Kidney (tissue), 22 donors: Measurements from ENCODE around the gene KCNG2. TPM values are rescaled to one million over a fixed set of nuclear protein-coding genes. Genes with fewer than 3 reads are reported as not detected.
A peak's percentile ranks its signal among the peaks of the same experiment; 100 is the strongest.

ENCODE experiments used
- DNase-seq, 5 donors: peaks; one replicate each; pipeline ENCODE4 v3.0.0-alpha.2; 2013 to 2020
- FAIRE-seq: peaks from 2 replicates; lab custom pipeline; 2012; peaks lifted over from hg19 to GRCh38; lab: Jason Lieb, UNC
- H3K27ac ChIP-seq, 2 donors: one replicate each; pipeline ENCODE4 v1.7.0; 2013; ENCODE audit warnings: low read depth in 2 of 2, low read length in 2 of 2, inconsistent platforms in 1 of 2
- H3K27me3 ChIP-seq: one replicate; pipeline ENCODE4 v1.7.1; 2013; ENCODE audit warnings: low read length, inconsistent platforms; ENCODE audit not compliant: control insufficient read depth, insufficient read depth
- H3K36me3 ChIP-seq, 3 donors: one replicate each; pipeline versions ENCODE4 v1.7.0 to v1.7.1; 2013; ENCODE audit warnings: low read length in 3 of 3, control low read depth in 1 of 3, inconsistent platforms in 1 of 3; ENCODE audit not compliant: insufficient read depth in 3 of 3, control insufficient read depth in 2 of 3
- H3K4me1 ChIP-seq, 3 donors: one replicate each; pipeline versions ENCODE4 v1.7.0 to v1.7.1; 2013; ENCODE audit warnings: low read length in 3 of 3, inconsistent platforms in 1 of 3, low read depth in 1 of 3; ENCODE audit not compliant: control insufficient read depth in 2 of 3, insufficient read depth in 2 of 3
- H3K4me3 ChIP-seq, 3 donors: one replicate each; pipeline versions ENCODE4 v1.7.0 to v1.8.1; 2013; ENCODE audit warnings: low read length in 3 of 3, control low read depth in 1 of 3, inconsistent platforms in 1 of 3
- H3K9ac ChIP-seq, 3 donors: one replicate each; pipeline versions ENCODE4 v1.7.0 to v1.7.1; 2013; ENCODE audit warnings: low read length in 3 of 3, control low read depth in 1 of 3, inconsistent platforms in 1 of 3
- H3K9me3 ChIP-seq, 3 donors: one replicate each; pipeline versions ENCODE4 v1.7.0 to v1.7.1; 2013; ENCODE audit warnings: low read length in 3 of 3, control low read depth in 1 of 3, inconsistent platforms in 1 of 3; ENCODE audit not compliant: control insufficient read depth in 2 of 3, insufficient read depth in 1 of 3
- intact Hi-C: fragments of 100-400 bp; cut with DNase I; formaldehyde crosslinking; loops from one replicate; pipeline ENCODE4 v1.11.1; 2022
- long read RNA-seq, 10 donors: library from polyadenylated mRNA in 1 of 10; unstranded in 1 of 10; transcript quantifications; one replicate each; pipeline ENCODE4 v2.0.0 and lab custom pipeline, GENCODE V29; 2021 to 2026
- polyA plus RNA-seq: library from polyadenylated mRNA; stranded (reverse); fragments of 350-450 nt; fragmentation: Illumina TruSeq; extraction: RNeasy Lipid Tissue Mini Kit (QIAGEN cat#74804); gene quantifications from one replicate; pipeline ENCODE4 v1.2.3, GENCODE V29; 2014; ENCODE audit warnings: low read depth, low replicate concordance; ENCODE audit not compliant: insufficient read depth
- total RNA-seq: library from RNA; stranded (reverse); fragmentation: NEBNext Ultra II Directional; extraction: Animal tissue kit (Norgen Biotek cat#: 25700); gene quantifications from one replicate; pipeline ENCODE4 v1.2.1, GENCODE V29; 2021
- TF ChIP-seq, protein P1 (sequence below): IDR thresholded peaks from 3 replicates; pipeline ENCODE4 v1.5.1; 2012; ENCODE audit warnings: mild to moderate bottlenecking, moderate library complexity, borderline replicate concordance; ENCODE audit not compliant: insufficient read depth; ENCODE audit errors: extremely low read depth
- donor health status: control.
- donor health status: control.
- donor health status: control.
- donor health status: control.
- donor health status: control.
- donor health status: DM: yes; HTN: yes; CAD: no.
- donor health status: Normal renal cell carcinoma (clear cell type).

The KCNG2 gene, protein sequence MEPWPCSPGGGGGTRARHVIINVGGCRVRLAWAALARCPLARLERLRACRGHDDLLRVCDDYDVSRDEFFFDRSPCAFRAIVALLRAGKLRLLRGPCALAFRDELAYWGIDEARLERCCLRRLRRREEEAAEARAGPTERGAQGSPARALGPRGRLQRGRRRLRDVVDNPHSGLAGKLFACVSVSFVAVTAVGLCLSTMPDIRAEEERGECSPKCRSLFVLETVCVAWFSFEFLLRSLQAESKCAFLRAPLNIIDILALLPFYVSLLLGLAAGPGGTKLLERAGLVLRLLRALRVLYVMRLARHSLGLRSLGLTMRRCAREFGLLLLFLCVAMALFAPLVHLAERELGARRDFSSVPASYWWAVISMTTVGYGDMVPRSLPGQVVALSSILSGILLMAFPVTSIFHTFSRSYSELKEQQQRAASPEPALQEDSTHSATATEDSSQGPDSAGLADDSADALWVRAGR
- 0.76 TPM for total RNA-seq
- not detected for polyA plus RNA-seq
- long read RNA-seq, donor 1: 0 reads
- long read RNA-seq, donor 2: 0 reads
- long read RNA-seq, donor 3: 0 reads
- long read RNA-seq, donor 4: 0 reads
- long read RNA-seq, donor 5: 0 reads
- long read RNA-seq, donor 6: 0 reads
- long read RNA-seq, donor 7, partial matches to known transcripts: 0 of 1 reads
- long read RNA-seq, donor 7, other reads (novel, unspliced or antisense): 1 of 1 reads
- long read RNA-seq, donor 8: 0 reads
- long read RNA-seq, donor 9: 0 reads
- long read RNA-seq, donor 10: 0 reads

DNA sequence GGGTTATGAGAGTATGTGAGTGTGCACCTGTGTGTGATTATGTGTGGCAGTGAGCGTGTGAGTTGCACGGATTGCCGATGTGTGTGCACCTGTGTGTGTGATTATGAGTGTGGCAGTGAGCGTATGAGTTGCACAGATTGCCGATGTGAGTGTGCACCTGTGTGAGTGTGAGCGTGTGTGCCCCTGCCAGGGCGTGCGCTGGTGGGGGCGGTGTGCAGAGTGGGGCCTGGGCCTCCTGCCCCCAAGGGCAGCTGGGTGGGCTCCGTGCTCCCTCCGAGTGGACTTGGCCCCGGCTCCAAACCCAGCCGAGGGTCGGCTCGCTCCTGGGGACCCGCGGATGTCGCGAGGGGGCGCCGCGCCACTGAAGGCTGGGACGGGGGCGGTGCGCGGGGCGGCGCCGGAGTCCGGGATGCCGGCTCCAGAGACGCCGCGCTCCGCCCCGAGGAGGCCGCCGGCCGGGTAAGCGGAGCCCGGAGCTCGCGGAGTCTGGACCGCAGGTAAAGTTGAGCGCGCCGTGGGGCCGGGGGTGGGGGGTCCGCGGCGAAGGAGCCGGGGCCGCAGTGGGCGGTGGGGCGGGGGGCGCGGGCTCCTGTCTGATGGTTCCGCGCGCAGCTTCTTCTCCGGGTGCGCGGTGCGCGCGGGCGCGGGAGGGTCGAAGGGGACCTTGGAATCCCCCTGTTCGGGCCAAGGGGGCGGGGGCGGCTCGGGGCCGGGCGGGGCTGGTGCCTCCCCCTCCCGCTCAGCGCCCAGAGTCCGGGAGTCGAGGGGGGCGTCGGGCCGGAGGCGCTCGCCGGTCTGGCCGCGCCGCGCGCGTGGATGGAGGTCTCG lies at the start of gene KCNG2:
KCNG2 (plus strand) TSS at position 421 of the 828 bp plus-strand sequence. CDS start 65,730 bp downstream, outside the sequence.
- intact Hi-C loops: no loop called here
- H3K4me3 ChIP-seq: no peak within 1 kb of the TSS
- DNase-seq: peak; percentile 53 to 82 (median 68)
- peaks cover 0 to 5% (median 0%) of the 10 kb centered on the region in 3 donors for H3K4me1 ChIP-seq
- no peak within 1 kb of the TSS for H3K9ac ChIP-seq
- H3K27ac ChIP-seq: no peak within 1 kb of the TSS
- FAIRE-seq: no peak
- TF ChIP-seq, protein P1, sequence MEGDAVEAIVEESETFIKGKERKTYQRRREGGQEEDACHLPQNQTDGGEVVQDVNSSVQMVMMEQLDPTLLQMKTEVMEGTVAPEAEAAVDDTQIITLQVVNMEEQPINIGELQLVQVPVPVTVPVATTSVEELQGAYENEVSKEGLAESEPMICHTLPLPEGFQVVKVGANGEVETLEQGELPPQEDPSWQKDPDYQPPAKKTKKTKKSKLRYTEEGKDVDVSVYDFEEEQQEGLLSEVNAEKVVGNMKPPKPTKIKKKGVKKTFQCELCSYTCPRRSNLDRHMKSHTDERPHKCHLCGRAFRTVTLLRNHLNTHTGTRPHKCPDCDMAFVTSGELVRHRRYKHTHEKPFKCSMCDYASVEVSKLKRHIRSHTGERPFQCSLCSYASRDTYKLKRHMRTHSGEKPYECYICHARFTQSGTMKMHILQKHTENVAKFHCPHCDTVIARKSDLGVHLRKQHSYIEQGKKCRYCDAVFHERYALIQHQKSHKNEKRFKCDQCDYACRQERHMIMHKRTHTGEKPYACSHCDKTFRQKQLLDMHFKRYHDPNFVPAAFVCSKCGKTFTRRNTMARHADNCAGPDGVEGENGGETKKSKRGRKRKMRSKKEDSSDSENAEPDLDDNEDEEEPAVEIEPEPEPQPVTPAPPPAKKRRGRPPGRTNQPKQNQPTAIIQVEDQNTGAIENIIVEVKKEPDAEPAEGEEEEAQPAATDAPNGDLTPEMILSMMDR: no peak
- no peaks in the 10 kb centered on the region for H3K36me3 ChIP-seq
- H3K9me3 ChIP-seq: no peaks in the 10 kb centered on the region
- peaks cover 5% of the 10 kb centered on the region for H3K27me3 ChIP-seq

DNA sequence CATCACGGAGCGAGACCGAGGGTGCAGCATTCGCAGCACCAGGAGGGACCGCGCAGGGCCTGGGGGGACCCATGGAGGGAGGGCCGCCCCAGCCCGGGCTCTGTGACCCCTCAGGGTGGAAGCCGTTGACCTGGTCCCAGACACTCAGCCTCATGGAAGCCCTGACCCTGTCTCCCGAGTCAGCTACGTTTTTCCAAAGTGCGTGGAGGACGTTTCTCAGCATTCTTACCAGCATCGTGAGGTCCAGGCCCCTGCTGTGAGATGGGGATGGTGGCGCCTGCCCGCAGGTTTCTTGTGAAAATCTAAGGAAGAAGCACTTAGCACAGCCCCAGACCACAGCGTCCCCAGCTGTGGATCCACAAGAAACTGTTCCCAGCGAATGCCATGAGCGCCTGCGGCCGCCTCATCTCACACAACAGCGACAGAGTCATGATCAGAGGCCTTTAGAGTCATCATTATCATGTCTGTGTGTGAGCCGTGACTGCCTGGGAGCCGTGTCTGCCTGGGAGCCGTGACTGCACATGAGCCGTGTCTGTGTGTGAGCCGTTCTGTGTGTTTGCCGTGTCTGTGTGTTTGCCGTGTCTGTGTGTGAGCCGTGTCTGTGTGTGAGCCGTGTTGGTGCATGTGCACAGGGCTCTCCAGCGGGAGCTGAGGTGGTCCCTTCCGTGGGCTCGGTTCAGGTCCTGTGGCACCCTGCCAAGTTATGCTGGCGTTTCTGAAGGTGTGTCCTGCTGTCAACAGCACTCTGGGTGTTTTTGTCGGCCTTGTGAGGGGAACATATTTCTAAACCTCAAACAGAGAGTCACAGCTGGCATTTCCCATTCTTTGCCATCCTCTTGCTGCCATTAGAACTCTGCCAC lies 49.2 kb upstream of the KCNG2 start:
- Histone ChIP-seq H3K27me3 (no peaks in the 10 kb centered on the region), H3K9me3 (no peaks in the 10 kb centered on the region), H3K27ac (no peak overlapping the region), H3K4me3 (no peak overlapping the region), H3K4me1 (peaks cover 0 to 6% (median 5%) of the 10 kb centered on the region in 3 donors), H3K36me3 (peaks cover 0 to 2% (median 0%) of the 10 kb centered on the region in 3 donors), H3K9ac (no peak overlapping the region)
- TF ChIP-seq, protein P1: no peak
- peak in 2 of 5 donors; percentile 16 to 19 for DNase-seq
- intact Hi-C loops: no loop called here
- FAIRE-seq: no peak
